ENCODE measurements around the gene SSH2. TPM values are rescaled to one million over a fixed set of nuclear protein-coding genes. Genes with fewer than 3 reads are reported as not detected.

SSH2 gene
- total RNA-seq, 2 experiments from 2014 or later = 32.6 to 36.1 TPM

- Mint-ChIP-seq H3K4me3 (peak overlapping the region; percentile 38), H3K36me3 (ENCODE audit: low read depth) (peaks cover 17% of the 10 kb centered on the region), H3K4me1 (peaks cover 54% of the 10 kb centered on the region), H3K27me3 (no peaks in the 10 kb centered on the region), H3K27ac (peak overlapping the region; percentile 89), H3K9me3 (ENCODE audit: low read depth) (no peaks in the 10 kb centered on the region)
- POLR2A ChIA-PET = interaction anchor here (0.5 to 1.1 kb wide), 4 partner anchors 13 to 1272 kb away, joined by 3 to 4 read pairs (median 4); no protein-coding TSS in a partner anchor
- no peak for ATAC-seq
- intact Hi-C loops (cut with DNase I, micrococcal nuclease) = loop anchor here (5.0 to 10.0 kb wide), 2 partner anchors 83 to 659 kb away; partner anchors contain the start of gene CORO6 (in 1 of the 2)
- CTCF ChIA-PET = interaction anchor here (0.9 to 4.7 kb wide), 12 partner anchors 10 to 117 kb away, joined by 3 to 25 read pairs (median 6); no protein-coding TSS in a partner anchor
- DNase-seq = no peak
These were observed 224.6 kb downstream of the SSH2 start for GRCh38 chr17:29705386-29705785.

GRCh38 chr17:29699283-29699682 is 230.7 kb downstream of the SSH2 start:
- Mint-ChIP-seq H3K27ac (no peak overlapping the region), H3K4me3 (no peak overlapping the region)
- intact Hi-C loops (cut with DNase I, micrococcal nuclease) = no loop called here

DNA sequence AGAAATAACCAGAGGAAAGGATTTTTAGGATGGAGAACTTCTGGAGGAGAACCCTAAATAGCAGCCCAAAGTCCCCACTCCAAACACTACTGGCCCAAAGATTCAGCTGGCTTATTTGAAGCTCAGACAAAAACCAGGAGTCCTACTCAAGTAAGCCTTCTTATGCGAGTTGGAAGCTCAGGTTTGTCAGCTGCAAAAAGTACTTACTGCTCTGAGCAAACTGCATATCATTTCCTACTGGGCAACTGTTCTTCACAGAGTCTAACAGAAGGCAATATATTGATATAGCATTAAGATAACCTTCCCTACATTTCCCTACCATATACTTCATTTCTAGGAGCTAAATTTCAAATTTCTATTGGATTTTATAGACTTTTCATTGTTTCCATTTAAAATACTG is 231.2 kb downstream of the SSH2 start:
- intact Hi-C loops (cut with DNase I, micrococcal nuclease) = no loop called here
- ATAC-seq (no peak), DNase-seq (no peak)
- Mint-ChIP-seq H3K9me3 (ENCODE audit: low read depth) (no peaks in the 10 kb centered on the region), H3K36me3 (ENCODE audit: low read depth) (peaks cover 31% of the 10 kb centered on the region), H3K27me3 (no peaks in the 10 kb centered on the region), H3K4me1 (peaks cover 15% of the 10 kb centered on the region), H3K4me3 (no peak overlapping the region), H3K27ac (peak overlapping the region; percentile 31)
- POLR2A ChIA-PET = no interaction called here
- CTCF ChIA-PET = interaction anchor here (0.5 to 1.8 kb wide), 9 partner anchors 10 to 82 kb away, joined by 3 to 8 read pairs (median 3); no protein-coding TSS in a partner anchor

More at GRCh38 chr17:29699283-29699682, 230.7 kb downstream of the SSH2 start:
- H3K36me3 Mint-ChIP-seq (ENCODE audit: low read depth) = peaks cover 28% of the 10 kb centered on the region
- no peak for ATAC-seq
- H3K9me3 Mint-ChIP-seq (ENCODE audit: low read depth) = no peaks in the 10 kb centered on the region
- peaks cover 17% of the 10 kb centered on the region for H3K4me1 Mint-ChIP-seq
- no peaks in the 10 kb centered on the region for H3K27me3 Mint-ChIP-seq
- no peak for DNase-seq
- CTCF ChIA-PET = interaction anchor here (0.5 to 1.8 kb wide), 9 partner anchors 11 to 82 kb away, joined by 3 to 8 read pairs (median 3); no protein-coding TSS in a partner anchor
- POLR2A ChIA-PET = no interaction called here

DNA sequence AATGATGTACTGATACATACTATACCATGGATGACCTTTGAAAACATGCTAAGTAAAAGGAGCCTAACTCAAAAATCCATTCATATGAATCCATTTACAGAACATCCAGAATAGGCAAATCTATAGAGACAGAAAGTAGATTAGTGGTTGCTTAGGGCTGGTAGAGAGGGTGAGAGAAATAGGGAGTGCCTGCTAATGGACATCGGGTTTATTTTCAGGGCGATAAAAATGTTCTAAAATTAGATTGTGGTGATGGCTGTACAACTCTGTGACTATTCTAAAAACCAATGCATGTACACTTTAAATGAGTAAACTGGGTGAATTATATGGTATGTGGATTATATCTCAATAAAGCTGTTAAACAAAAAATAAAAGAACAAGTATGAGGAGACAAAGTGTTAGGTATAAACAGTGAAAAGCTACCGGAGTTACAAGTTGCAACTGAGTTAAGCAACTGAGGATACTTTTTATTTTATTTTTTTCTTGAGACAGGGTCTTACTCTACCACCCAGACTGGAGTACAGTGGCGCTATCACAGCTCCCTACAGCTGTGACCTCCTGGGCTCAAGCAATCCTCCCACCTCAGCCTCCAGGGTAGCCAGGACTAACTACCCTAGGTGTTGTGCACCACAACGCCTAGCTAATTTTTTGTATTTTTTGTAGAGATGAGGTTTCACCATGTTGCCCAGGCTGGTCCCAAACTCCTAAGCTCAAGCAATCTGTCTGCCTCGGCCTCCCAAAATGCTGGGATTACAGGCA is 231.8 kb downstream of the SSH2 start:
- POLR2A ChIA-PET = no interaction called here
- ATAC-seq = no peak
- intact Hi-C loops (cut with DNase I, micrococcal nuclease) = no loop called here

GRCh38 chr17:29697371-29697770 is 232.7 kb downstream of the SSH2 start:
- intact Hi-C loops (cut with DNase I, micrococcal nuclease) = no loop called here
- Mint-ChIP-seq H3K4me1 (peaks cover 14% of the 10 kb centered on the region), H3K27me3 (no peaks in the 10 kb centered on the region), H3K27ac (no peak overlapping the region), H3K9me3 (ENCODE audit: low read depth) (no peaks in the 10 kb centered on the region), H3K36me3 (ENCODE audit: low read depth) (peaks cover 28% of the 10 kb centered on the region), H3K4me3 (no peak overlapping the region)
- POLR2A ChIA-PET = no interaction called here
- no peak for DNase-seq
- no peak for ATAC-seq
- CTCF ChIA-PET = no interaction called here

More for the DNA sequence above, 231.8 kb downstream of the SSH2 start:
- CTCF ChIA-PET = interaction anchor here (0.6 to 1.8 kb wide), 8 partner anchors 10 to 81 kb away, joined by 3 to 8 read pairs (median 3); no protein-coding TSS in a partner anchor
- Mint-ChIP-seq H3K36me3 (ENCODE audit: low read depth) (peaks cover 33% of the 10 kb centered on the region), H3K27ac (peak overlapping the region; percentile 31), H3K27me3 (no peaks in the 10 kb centered on the region), H3K4me3 (no peak overlapping the region), H3K4me1 (peaks cover 15% of the 10 kb centered on the region), H3K9me3 (ENCODE audit: low read depth) (no peaks in the 10 kb centered on the region)
- DNase-seq = no peak

- Mint-ChIP-seq H3K4me3 (no peak overlapping the region), H3K27ac (peak overlapping the region; percentile 59), H3K27me3 (no peaks in the 10 kb centered on the region), H3K36me3 (ENCODE audit: low read depth) (peaks cover 25% of the 10 kb centered on the region), H3K9me3 (ENCODE audit: low read depth) (no peaks in the 10 kb centered on the region), H3K4me1 (peaks cover 21% of the 10 kb centered on the region)
- no peak for ATAC-seq
- DNase-seq = no peak
- ChIA-PET POLR2A (no interaction called here), CTCF (no interaction called here)
- intact Hi-C loops (cut with DNase I, micrococcal nuclease) = loop anchor here (1.0 to 5.0 kb wide), 3 partner anchors 8 to 73 kb away; partner anchors contain the start of gene CORO6 (in 1 of the 2)
These were observed 235.0 kb downstream of the SSH2 start for GRCh38 chr17:29694918-29695563.

DNA sequence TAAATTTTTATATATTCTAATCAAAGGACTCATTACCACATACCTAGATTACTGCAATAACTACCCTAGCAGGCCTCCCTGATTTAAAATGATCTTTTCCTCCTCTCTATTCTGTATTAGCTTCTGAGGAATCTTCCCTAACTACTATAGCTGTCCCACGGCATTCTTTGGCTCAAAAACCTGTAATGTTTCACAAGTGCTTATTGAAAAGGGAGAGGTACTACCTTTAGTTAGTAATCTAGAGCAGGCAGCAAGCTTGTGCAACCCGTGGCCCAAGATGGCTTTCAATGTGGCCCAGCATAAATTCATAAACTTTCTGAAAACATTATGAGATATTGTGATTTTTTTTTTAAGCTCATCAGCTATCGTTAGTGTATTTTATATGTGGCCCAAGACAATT is 236.3 kb downstream of the SSH2 start:
- Mint-ChIP-seq H3K27me3 (no peaks in the 10 kb centered on the region), H3K27ac (peak overlapping the region; percentile 0), H3K36me3 (ENCODE audit: low read depth) (peaks cover 22% of the 10 kb centered on the region), H3K4me1 (peaks cover 23% of the 10 kb centered on the region), H3K9me3 (ENCODE audit: low read depth) (no peaks in the 10 kb centered on the region), H3K4me3 (no peak overlapping the region)
- intact Hi-C loops (cut with DNase I, micrococcal nuclease) = loop anchor here (2.0 to 5.0 kb wide), 3 partner anchors 29 to 71 kb away; partner anchors contain the start of gene CORO6 (in 1 of the 2)
- no peak for ATAC-seq
- POLR2A ChIA-PET = interaction anchor here (0.6 kb wide), 1 partner anchor 70 kb away, joined by 4 read pairs; no protein-coding TSS in a partner anchor
- CTCF ChIA-PET = interaction anchor here (1.0 to 4.0 kb wide), 2 partner anchors 11 to 76 kb away, joined by 3 to 25 read pairs; no protein-coding TSS in a partner anchor
- DNase-seq = no peak

DNA sequence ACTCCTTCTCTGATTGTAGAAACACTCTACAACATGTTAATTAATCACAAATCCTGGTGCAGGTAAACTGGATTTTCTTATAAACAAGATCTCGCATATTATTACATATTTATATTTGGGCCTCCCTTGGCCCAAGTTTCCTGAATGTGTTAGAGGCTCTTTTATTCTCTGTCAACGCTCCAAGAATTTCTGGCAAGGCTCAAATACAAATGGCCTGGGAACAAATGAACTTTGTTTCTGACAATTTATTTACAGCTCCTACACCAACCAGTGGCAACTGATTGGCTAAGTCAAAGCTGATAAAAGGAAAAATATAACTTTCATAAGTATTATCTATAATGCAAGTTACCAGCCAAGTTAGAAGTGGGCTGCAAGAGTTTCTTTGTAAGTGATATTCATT is 242.4 kb downstream of the SSH2 start:
- DNase-seq (no peak), ATAC-seq (no peak)
- no peak overlapping the region for H3K27ac Mint-ChIP-seq
- intact Hi-C loops (cut with DNase I, micrococcal nuclease) = no loop called here
- no peaks in the 10 kb centered on the region for H3K27me3 Mint-ChIP-seq
- POLR2A ChIA-PET = no interaction called here
- CTCF ChIA-PET = interaction anchor here (2.2 kb wide), 2 partner anchors 48 to 92 kb away, joined by 7 to 9 read pairs; no protein-coding TSS in a partner anchor
- H3K9me3 Mint-ChIP-seq (ENCODE audit: low read depth) = no peaks in the 10 kb centered on the region
- H3K36me3 Mint-ChIP-seq (ENCODE audit: low read depth) = peaks cover 17% of the 10 kb centered on the region
- H3K4me3 Mint-ChIP-seq = no peak overlapping the region
- peaks cover 24% of the 10 kb centered on the region for H3K4me1 Mint-ChIP-seq

GRCh38 chr17:29686993-29687590 is 242.9 kb downstream of the SSH2 start:
- intact Hi-C loops (cut with DNase I, micrococcal nuclease) = no loop called here
- Mint-ChIP-seq H3K27me3 (no peaks in the 10 kb centered on the region), H3K9me3 (ENCODE audit: low read depth) (no peaks in the 10 kb centered on the region), H3K4me3 (no peak overlapping the region), H3K27ac (no peak overlapping the region), H3K4me1 (peaks cover 27% of the 10 kb centered on the region), H3K36me3 (ENCODE audit: low read depth) (peaks cover 19% of the 10 kb centered on the region)
- DNase-seq (no peak), ATAC-seq (no peak)
- ChIA-PET CTCF (interaction anchor here (2.2 kb wide), 2 partner anchors 48 to 92 kb away, joined by 7 to 9 read pairs; no protein-coding TSS in a partner anchor), POLR2A (no interaction called here)

GRCh38 chr17:29683481-29683880 is 246.5 kb downstream of the SSH2 start:
- Mint-ChIP-seq H3K4me3 (no peak overlapping the region), H3K27ac (no peak overlapping the region), H3K9me3 (ENCODE audit: low read depth) (no peaks in the 10 kb centered on the region), H3K27me3 (no peaks in the 10 kb centered on the region), H3K36me3 (ENCODE audit: low read depth) (peaks cover 24% of the 10 kb centered on the region), H3K4me1 (peaks cover 18% of the 10 kb centered on the region)
- ATAC-seq = no peak
- DNase-seq = no peak
- CTCF ChIA-PET = interaction anchor here (1.4 to 2.1 kb wide), 2 partner anchors 51 to 78 kb away, joined by 4 to 5 read pairs; no protein-coding TSS in a partner anchor
- intact Hi-C loops (cut with DNase I, micrococcal nuclease) = no loop called here
- POLR2A ChIA-PET = no interaction called here

GRCh38 chr17:29682987-29683386 is 247.0 kb downstream of the SSH2 start:
- H3K27me3 Mint-ChIP-seq = no peaks in the 10 kb centered on the region
- H3K4me1 Mint-ChIP-seq = peaks cover 18% of the 10 kb centered on the region
- ChIA-PET POLR2A (no interaction called here), CTCF (interaction anchor here (0.8 to 2.1 kb wide), 6 partner anchors 11 to 78 kb away, joined by 3 to 6 read pairs (median 4); no protein-coding TSS in a partner anchor)
- no peak for ATAC-seq
- H3K9me3 Mint-ChIP-seq (ENCODE audit: low read depth) = no peaks in the 10 kb centered on the region
- no peak overlapping the region for H3K4me3 Mint-ChIP-seq
- peak overlapping the region; percentile 42 for H3K27ac Mint-ChIP-seq
- DNase-seq = no peak
- intact Hi-C loops (cut with DNase I, micrococcal nuclease) = no loop called here
- H3K36me3 Mint-ChIP-seq (ENCODE audit: low read depth) = peaks cover 27% of the 10 kb centered on the region
